CD4-positive, alpha-beta T cell treated with Interleukin-4 for 4 hours (primary cell): Measurements from ENCODE around the gene EVX2.

Experiments used
- DNase-seq: peaks from one replicate; pipeline ENCODE4 v3.0.0-alpha.2; 2020

The EVX2 gene

GRCh38 chr2:176095421-176095820 is 11.7 kb upstream of the EVX2 start:
- no peak for DNase-seq

GRCh38 chr2:176094349-176094748 is 10.6 kb upstream of the EVX2 start:
- DNase-seq, result no peak

DNA sequence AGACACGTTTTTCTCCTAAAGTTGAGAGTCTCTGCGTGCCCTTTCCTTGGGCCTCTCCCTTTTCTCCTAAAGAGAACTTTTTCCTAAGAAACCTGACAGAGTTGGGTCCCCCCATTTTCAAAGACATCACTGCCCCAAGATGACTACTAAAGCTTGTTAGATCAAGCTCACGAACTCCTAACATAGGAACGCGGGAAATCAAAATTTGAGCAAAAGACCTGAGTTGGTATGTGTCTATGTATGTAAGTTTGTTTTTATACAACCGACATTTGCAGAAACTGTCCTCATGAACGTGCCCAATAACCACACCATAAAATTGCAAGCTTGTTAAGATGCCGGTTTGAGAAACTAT is 10.1 kb upstream of the EVX2 start:
- DNase-seq, result no peak

- DNase-seq, result no peak
Observed at GRCh38 chr2:176093145-176093897, 9.6 kb upstream of the EVX2 start.

GRCh38 chr2:176092270-176093144 is 8.7 kb upstream of the EVX2 start, which contains the start of gene HOXD13:
Gene HOXD13, plus strand, starts transcription at chr2:176092721. Its CDS starts 170 bp downstream, at chr2:176092891.
- DNase-seq, result no peak

- DNase-seq, result no peak
Observed at GRCh38 chr2:176091329-176092258, 7.8 kb upstream of the EVX2 start.

GRCh38 chr2:176090862-176091261 is 7.1 kb upstream of the EVX2 start:
- no peak for DNase-seq

- DNase-seq, result no peak
Observed at GRCh38 chr2:176089843-176090395, 6.2 kb upstream of the EVX2 start.

DNA sequence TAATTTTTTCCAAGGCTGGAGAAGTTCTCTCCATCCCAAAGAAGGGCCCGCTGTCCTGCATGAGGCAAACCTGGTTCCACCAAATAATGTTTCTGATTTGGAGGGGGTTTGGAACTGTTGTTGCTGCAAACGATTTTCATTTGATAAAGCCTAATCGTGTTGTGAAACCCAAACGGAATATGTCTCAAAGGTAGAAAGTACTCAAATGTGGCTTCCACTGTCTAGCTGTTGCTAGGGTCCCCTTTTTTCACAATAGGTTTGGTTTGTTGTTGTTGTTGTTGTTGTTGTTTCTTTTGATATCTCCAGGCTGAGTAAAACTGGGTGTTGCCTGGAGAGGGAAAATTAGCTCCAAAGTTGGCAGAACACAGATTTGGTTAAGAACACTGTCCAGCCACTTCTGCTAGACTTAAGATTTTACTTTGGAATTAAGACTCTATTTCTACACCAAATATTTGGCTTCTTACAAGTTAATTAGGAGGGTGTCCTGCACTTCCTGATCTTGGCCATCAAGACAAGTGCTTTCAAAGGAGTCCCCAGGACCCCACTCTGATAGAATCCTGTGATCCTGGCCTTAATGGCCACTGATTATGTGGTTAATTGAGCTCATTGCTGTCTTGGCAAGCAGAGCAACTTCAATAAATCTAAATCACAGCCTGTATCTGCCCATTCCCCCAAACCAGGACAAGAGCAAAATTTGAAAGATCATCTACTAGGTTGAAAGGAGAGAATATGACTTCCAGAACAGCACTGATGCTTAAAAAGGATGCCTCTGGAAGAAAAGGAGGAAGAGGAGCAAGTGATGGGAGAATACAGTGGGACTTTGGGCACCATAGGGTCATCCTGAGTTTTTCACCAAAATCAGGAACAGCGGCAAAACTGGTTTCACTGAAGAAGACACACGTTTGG is 5.4 kb upstream of the EVX2 start:
- DNase-seq, result no peak

GRCh38 chr2:176088048-176088936 is 4.5 kb upstream of the EVX2 start:
- DNase-seq, result peak; percentile 6

DNA sequence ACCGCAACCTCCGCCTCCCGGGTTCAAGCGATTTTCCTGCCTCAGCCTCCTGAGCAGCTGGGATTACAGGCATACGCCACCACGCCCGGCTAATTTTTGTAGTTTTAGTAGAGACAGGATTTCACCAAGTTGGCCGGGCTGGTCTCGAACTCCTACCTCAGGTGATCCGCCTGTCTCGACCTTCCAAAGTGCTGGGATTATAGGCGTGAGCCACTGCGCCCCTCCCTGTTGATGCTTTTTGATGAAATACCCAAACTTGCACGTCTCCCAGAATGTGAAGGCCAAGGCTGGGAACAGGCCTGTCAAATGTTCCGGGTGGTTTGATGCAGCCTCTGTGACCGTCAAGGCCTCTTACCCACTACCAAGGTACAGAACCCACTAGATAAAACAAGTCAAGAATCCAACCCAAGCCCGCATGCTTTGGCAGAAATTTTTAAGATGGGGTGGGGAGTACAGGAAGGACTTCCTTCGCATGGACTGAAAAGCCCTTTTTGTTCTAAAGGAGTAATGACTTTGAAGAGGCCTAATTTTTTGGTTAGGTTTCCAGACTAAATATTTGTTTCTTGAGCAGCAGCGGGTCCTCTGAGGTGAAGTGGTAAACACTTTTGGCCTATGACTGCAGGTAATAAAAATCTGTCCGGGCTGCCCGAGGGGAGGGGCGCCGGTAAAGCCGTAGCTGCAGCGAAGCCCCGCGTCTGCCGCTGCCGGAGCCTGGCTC is 3.7 kb upstream of the EVX2 start:
- no peak for DNase-seq

DNA sequence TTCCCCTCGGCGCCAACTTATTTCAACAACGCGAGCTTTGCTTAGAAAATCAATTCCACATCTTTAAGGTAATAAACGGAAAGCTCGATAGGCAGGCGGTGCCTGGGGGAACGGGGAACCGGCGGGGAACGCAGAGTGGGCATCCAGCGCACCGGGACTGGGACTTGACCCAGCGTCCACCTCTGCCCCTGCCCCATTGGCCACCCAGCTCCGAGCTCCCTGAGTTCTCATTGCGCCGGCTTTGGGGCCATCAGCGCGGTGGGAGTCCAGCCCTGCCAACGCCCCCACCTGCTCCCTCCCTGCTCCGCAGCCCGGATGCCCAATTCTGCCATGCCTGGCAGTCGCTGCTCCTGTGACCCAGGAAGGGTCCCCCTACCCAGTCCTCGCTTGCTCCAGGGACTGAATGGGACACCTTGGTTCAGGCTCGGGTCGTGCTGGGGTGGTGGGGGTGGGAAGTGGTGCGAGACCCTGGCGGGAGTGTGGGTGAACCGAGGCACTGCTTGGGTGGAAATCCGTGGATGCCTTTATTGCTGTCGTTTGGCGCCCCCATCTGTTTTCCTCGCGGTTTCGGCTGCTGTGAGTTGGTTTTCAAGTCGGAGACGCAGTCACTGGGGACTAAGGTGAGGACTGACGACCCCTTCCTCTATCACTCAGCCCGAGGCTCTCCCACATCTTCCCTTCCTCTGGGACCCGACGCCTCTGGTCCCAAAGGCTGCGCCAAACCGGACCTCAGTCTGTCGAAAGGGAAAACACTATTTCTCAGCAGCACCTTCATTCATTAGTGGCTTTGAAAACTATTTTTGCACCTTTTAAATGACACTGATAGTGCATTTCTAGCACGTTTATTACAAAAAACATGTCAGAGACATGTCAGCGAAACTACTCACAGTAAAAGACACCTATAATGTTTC is 2.4 kb upstream of the EVX2 start:
- DNase-seq, result peak; percentile 9

DNA sequence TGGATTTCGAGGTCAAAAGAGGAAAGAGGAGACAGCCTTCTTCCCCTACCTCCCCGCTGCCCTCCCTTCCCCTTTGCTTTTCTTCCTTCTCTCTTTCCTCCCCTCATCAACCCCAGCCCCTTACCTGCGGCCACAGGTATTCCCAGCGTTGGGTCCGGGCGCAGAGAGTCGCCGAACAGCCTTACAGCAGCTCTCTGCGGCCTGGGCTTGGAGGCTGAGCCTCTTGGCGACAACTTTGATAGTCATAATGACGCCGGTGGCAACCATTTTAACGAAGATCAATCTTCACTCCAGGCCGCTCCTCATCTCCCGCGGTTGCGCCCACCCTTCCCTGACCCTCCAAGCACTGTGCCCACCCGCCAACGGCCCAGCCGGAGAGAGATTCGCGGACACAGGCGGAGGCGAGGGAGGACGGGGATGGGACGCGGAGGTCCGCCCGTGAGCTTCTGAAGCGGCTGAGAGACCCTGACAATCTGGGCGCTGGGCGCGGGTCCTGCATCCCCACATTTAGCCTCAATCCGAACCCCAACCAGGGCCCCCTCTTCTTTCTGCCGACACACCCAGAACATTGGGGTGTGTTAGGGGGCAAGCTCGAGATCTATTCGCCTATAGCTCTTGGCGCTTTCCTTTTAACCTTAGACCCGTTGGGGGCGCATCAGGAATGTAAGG is 1.5 kb upstream of the EVX2 start:
- DNase-seq, result no peak

- no peak for DNase-seq
Observed at GRCh38 chr2:176084611-176085119, 903 bp upstream of the EVX2 start.

DNA sequence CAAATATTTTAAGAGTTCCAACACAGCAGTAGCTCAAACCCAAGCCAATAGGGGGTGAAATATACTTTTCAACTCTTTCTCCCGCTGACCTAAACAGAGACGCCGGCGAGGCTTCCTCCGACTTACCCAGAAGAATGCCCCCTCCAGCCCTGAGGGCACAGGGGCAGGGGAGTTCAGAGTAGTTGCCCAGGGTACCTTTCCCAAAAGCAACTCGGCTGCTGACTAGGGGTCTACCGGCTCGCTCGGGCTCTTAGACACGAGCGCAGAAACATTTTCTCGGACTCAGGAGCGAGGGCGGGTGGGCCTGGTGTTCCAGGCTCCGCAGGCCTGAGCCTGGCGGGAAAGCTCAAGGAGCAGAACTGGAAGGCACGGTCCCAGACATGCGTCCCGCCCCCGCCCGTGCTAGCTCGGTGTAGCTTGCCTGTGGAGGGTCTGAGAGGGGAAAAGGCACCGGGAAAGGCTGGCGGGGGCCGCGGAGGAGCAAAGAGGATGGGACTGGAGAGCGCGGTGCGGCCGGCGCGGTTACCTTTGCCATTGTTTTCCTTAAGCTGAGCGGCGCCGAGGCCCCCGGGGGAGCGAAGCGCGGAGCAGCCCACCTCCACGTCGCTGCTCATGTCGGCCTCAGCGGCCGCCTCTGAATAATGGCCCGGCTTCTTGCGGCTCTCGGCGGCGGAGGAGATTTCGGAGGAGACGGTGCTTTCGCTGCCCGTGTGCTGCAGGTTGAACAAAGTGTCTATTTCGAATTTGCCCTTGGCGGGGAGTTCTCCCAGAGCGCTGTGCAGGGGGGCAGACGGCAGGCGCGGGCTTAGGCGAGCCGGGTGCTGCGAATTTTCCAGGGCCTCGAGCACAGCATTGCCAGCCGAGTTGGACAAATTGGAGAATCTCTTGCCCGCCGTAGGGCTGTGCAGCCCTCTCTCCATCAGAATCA is 674 bp downstream of the EVX2 start:
- DNase-seq, result no peak

DNA sequence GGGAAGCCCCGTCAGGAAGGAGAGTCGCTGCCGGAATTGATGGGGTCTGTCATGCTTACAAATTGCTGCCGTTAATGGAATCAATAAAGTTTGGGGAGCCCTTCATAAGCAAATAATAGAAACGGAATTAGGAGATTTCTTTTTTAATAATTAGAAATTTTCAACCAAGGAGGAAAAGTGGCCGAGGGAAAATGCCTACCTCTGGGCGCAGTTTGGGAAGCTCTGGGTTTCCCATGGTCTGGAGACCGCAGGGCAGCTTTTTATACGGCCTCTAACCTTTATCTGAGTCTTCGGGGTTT is 1.3 kb downstream of the EVX2 start:
- DNase-seq, result no peak
